ENCODE measurements around the gene AMPD1. TPM values are rescaled to one million over a fixed set of nuclear protein-coding genes. Genes with fewer than 3 reads are reported as not detected.

AMPD1 gene
- total RNA-seq, 1 experiment from 2014 or later = not detected

- Mint-ChIP-seq H3K36me3 (ENCODE audit: insufficient read depth, unreplicated experiment) (peaks cover 97% of the 10 kb centered on the region), H3K4me1 (ENCODE audit: insufficient read depth, unreplicated experiment) (no peaks in the 10 kb centered on the region), H3K27ac (ENCODE audit: low read depth, unreplicated experiment) (peak overlapping the region; percentile 51), H3K4me3 (ENCODE audit: unreplicated experiment) (no peak overlapping the region), H3K9me3 (ENCODE audit: unreplicated experiment) (no peaks in the 10 kb centered on the region), H3K27me3 (ENCODE audit: insufficient read depth, unreplicated experiment) (no peaks in the 10 kb centered on the region)
- no peak for TF ChIP-seq CTCF (IDR thresholded peaks at IDR 0.05; ENCODE audit: unreplicated experiment)
- CTCF ChIA-PET = interaction anchor here (0.6 to 1.2 kb wide), 2 partner anchors 14 to 777 kb away, joined by 3 to 5 read pairs; no protein-coding TSS in a partner anchor
- DNase-seq (ENCODE audit: unreplicated experiment) = no peak
- intact Hi-C loops (cut with micrococcal nuclease) = no loop called here
- no TSS peak for BruUV-seq (replicated peaks)
- POLR2A ChIA-PET = interaction anchor here (3.5 kb wide), 1 partner anchor 9 kb away, joined by 8 read pairs; the partner anchor contains the start of gene NRAS
Observed at GRCh38 chr1:114725230-114725629, 29.9 kb upstream of the AMPD1 start.

DNA sequence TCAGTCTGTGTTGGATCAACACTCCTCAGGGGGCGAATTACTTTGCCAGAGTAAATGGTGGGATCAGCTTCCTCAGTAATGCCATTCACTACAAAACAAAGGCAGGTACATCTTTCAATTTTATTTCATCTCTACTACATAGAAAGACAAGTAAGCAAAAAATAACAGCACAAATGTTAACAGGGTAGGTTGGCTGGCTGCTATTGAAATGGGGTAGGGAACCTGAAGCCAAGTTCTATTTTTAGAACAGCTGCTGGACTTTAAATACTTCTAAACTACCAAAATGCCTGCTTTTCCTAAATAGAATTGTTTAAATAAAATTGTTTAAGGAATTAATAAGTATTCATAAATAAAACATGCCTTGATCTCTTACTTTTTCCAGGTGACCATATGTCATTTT lies 28.6 kb upstream of the AMPD1 start:
- POLR2A ChIA-PET = no interaction called here
- peaks cover 97% of the 10 kb centered on the region for H3K36me3 Mint-ChIP-seq (ENCODE audit: insufficient read depth, unreplicated experiment)
- no TSS peak for BruUV-seq (replicated peaks)
- no peaks in the 10 kb centered on the region for H3K9me3 Mint-ChIP-seq (ENCODE audit: unreplicated experiment)
- TF ChIP-seq CTCF (IDR thresholded peaks at IDR 0.05; ENCODE audit: unreplicated experiment) = no peak
- no peaks in the 10 kb centered on the region for H3K4me1 Mint-ChIP-seq (ENCODE audit: insufficient read depth, unreplicated experiment)
- no peak for DNase-seq (ENCODE audit: unreplicated experiment)
- CTCF ChIA-PET = no interaction called here
- H3K4me3 Mint-ChIP-seq (ENCODE audit: unreplicated experiment) = no peak overlapping the region
- intact Hi-C loops (cut with micrococcal nuclease) = no loop called here
- no peaks in the 10 kb centered on the region for H3K27me3 Mint-ChIP-seq (ENCODE audit: insufficient read depth, unreplicated experiment)
- no peak overlapping the region for H3K27ac Mint-ChIP-seq (ENCODE audit: low read depth, unreplicated experiment)

- intact Hi-C loops (cut with micrococcal nuclease) = no loop called here
- no peak for TF ChIP-seq CTCF (IDR thresholded peaks at IDR 0.05; ENCODE audit: unreplicated experiment)
- POLR2A ChIA-PET = no interaction called here
- Mint-ChIP-seq H3K27ac (ENCODE audit: low read depth, unreplicated experiment) (no peak overlapping the region), H3K27me3 (ENCODE audit: insufficient read depth, unreplicated experiment) (no peaks in the 10 kb centered on the region), H3K9me3 (ENCODE audit: unreplicated experiment) (no peaks in the 10 kb centered on the region), H3K4me1 (ENCODE audit: insufficient read depth, unreplicated experiment) (no peaks in the 10 kb centered on the region), H3K4me3 (ENCODE audit: unreplicated experiment) (no peak overlapping the region), H3K36me3 (ENCODE audit: insufficient read depth, unreplicated experiment) (peaks cover 100% of the 10 kb centered on the region)
- CTCF ChIA-PET = no interaction called here
- DNase-seq (ENCODE audit: unreplicated experiment) = no peak
- no TSS peak for BruUV-seq (replicated peaks)
Observed at GRCh38 chr1:114723457-114723856, 28.1 kb upstream of the AMPD1 start.

DNA sequence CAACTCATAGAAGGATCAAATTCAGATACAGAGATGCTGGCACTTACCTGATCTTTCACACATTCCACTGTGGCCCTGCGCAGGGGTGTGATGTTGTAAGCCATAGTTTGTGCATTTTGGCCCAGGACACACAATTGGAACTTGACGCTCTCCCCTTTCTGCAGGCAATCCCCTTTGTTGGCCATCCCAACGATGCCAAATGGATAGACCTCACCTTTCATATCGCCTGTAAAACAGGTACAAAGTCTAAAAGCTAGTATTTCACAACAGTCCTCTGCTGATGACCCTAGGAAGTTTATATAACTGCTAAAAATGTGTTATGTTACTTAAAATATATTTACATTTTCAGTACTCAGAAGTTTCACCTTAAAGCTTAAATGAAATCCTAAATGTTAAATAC lies 25.1 kb upstream of the AMPD1 start:
- no peak overlapping the region for H3K27ac Mint-ChIP-seq (ENCODE audit: low read depth, unreplicated experiment)
- H3K9me3 Mint-ChIP-seq (ENCODE audit: unreplicated experiment) = no peaks in the 10 kb centered on the region
- H3K4me1 Mint-ChIP-seq (ENCODE audit: insufficient read depth, unreplicated experiment) = peaks cover 8% of the 10 kb centered on the region
- BruUV-seq (replicated peaks) = no TSS peak
- no peak for TF ChIP-seq CTCF (IDR thresholded peaks at IDR 0.05; ENCODE audit: unreplicated experiment)
- DNase-seq (ENCODE audit: unreplicated experiment) = no peak
- no peaks in the 10 kb centered on the region for H3K27me3 Mint-ChIP-seq (ENCODE audit: insufficient read depth, unreplicated experiment)
- POLR2A ChIA-PET = interaction anchor here (0.6 to 1.2 kb wide), 4 partner anchors 18 to 110 kb away, joined by 3 to 7 read pairs (median 4); no protein-coding TSS in a partner anchor
- H3K36me3 Mint-ChIP-seq (ENCODE audit: insufficient read depth, unreplicated experiment) = peaks cover 97% of the 10 kb centered on the region
- no peak overlapping the region for H3K4me3 Mint-ChIP-seq (ENCODE audit: unreplicated experiment)
- CTCF ChIA-PET = interaction anchor here (0.8 kb wide), 1 partner anchor 375 kb away, joined by 3 read pairs; no protein-coding TSS in a partner anchor
- intact Hi-C loops (cut with micrococcal nuclease) = no loop called here
